Measurements from ENCODE around the gene DCAKD.
A peak's percentile ranks its signal among the peaks of the same experiment; 100 is the strongest.

DCAKD gene

DNA sequence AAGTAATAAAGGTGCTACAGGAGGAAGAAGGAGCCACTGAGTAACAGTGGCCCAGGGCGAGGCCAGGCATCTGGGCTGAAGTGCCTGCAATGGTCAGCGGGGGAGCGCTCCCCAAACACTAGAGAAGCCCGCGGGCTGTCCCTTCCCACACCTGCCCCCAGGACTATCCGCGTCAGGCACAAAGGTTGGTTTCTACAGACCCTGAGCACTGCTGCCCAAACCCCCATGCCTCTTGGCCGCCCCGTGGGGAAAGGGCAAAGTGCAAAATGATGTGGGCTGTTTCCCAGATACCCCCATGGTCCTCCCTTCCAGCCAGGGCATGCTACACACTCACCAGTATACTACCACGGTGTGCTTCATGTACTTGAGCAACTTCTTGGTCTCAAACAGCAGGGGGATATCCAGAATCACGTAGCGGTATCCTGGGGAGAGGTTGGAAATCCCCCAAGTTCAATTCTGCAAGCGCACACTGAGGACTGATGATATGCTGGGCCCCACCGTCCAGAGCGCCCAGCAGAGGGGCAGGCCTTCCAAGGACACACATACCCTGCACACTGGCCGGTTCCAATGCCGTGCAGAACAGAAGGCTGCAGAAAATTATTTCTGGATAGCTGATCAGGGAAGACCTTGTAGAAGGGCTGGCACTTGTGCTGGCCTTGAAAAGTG lies 21.5 kb downstream of the DCAKD start:
- no peak for DNase-seq

DNA sequence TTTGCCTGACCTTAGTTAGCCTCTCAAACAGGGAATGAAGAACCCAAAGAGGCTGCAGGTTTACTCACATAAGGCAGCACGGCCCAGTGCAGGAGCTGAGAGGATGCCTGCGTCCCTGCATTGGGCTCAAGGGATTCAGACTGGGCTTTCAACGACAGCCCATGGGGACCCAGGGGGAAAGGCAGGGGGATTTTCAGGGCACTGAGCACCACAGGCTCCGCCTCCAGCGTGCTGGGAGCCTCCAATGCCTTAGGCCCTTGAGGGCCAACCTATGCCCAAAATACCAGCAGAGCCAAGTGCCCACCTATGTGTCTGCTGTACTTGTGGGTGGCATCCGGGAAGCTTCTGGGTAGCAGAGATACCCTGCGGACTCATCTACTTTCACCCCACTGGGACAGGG lies 22.3 kb downstream of the DCAKD start:
- DNase-seq = no peak

DNA sequence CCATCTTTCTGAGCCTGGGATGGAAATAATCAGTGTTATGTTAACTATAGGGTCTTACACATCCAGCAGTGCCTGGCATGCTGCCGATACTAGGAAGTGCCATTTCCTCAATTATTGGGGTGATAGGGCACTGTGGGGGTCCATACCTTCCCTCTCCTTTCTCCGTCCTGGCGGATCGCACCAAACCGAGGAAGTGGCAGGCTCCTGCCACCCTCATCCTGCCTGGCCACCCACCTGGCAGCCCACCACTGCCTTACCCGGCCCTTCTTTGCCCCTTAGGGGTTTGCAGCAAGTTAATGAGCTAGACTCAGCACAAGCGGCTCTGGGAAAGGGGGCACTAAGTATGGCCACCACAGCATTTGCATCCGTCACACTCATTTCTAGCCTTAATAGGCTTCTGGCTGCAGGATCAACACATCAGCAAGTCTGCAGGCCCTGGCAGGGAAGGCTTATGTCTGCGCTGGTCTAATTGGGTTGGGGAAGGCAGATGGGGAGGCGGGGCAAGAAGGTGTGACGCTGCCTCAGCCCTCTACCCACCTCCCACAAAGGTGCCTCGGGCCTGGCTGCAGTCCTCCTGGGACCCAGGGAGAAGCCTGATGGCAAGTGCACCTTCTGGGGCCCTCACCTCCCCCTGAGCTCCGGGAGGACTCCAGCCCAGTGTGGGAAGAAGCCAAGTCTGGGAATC lies 28.6 kb downstream of the DCAKD start:
- DNase-seq = no peak

DNA sequence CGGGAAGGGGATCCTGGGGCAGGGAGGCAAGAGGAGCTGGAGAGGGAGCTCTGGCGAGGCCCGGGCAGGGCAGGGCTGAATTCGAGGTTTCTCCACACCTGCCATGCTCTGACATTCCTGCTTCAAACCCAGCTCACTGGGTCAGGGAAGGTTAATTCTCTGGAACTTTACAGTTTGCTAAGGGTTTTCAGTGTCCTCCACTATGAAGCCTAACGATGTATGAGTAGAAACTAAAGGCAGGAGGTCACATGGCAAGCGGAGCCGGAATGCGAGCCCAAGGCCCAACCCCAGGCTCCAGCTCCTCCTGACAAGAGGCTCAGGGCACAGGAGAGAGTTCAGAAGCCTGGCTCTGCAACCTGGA lies 29.2 kb downstream of the DCAKD start:
- no peak for DNase-seq

GRCh38 chr17:45021607-45022287 lies 29.7 kb downstream of the DCAKD start:
- DNase-seq = peak; percentile 42

DNA sequence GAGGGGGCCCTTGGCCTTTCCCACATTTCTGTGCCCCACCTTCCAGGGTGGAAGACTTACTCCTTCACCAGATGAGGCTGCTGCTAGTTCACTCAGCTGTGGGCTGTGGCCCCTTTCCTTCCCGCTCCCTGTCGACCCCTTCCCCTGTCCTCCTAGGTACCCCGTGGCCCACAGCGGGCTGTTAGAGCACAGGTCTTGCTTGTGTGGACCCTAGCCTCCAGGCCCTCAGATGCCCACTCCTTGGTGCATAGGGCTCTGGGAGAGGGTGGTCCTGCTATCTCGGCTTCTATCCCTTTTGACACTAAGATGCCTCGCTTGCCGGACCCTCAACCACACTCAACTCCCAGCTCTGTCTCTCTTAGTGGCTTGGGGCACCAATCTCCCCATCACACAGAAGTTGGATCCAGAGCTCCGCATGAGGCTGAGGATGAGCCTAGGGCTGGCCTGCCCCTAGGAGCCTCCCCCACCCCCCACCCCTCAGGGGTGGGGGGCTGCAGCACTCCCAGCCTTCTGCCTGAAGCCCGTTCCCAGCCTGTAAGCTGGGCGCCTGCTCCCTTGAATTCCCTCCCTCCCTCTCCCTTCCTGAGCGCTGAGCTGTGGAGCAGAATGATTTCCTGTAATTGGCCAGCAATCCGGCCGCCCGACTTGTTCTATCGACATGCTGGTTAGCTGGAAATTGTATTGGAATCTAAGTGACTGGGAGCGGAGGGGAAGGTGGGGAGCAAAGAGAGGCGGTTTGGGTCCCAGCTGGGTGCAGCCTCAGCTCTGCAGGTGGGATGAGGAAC lies 30.9 kb downstream of the DCAKD start:
- DNase-seq = no peak

- peak; percentile 44 for DNase-seq
Observed at GRCh38 chr17:45018848-45019711, 32.4 kb downstream of the DCAKD start.

DNA sequence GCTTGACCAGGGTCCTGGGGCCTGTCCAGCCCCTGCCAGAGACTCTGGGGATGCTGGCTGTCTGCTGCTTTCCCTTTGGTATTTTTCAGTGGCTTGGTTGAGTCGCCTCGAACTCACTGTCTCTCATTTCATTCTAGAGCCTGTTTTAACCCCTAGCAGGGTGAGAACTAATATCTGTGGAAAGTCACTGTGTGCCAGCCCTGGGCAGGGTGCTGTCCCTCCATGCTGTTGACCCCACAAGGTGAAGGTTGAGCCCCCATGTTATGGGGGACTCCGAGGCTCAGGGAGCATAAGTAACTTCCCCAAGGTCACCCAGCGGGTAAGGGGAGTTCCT lies 33.0 kb downstream of the DCAKD start:
- DNase-seq = no peak

DNA sequence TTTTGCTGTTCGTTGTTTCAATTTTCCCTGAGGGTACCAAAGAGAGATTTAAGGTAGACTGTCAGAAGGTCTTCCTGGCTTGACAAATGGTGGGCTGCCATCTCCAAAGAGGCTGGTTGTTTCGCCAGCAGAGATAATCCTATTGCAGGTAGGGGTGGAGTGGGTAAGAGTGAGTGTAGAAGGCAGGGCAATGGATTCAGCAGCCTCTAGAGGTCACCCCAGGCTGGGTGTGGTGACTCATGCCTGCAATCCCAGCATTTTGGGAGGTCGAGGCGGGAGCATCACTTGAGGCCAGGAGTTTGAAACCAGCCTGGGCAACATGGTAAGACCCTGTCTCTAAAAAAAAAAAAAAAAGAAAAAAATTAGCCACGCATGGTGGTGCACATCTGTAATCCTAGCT lies 34.6 kb downstream of the DCAKD start:
- DNase-seq = no peak

- DNase-seq = no peak
Observed at GRCh38 chr17:45016237-45016636, 35.2 kb downstream of the DCAKD start.

DNA sequence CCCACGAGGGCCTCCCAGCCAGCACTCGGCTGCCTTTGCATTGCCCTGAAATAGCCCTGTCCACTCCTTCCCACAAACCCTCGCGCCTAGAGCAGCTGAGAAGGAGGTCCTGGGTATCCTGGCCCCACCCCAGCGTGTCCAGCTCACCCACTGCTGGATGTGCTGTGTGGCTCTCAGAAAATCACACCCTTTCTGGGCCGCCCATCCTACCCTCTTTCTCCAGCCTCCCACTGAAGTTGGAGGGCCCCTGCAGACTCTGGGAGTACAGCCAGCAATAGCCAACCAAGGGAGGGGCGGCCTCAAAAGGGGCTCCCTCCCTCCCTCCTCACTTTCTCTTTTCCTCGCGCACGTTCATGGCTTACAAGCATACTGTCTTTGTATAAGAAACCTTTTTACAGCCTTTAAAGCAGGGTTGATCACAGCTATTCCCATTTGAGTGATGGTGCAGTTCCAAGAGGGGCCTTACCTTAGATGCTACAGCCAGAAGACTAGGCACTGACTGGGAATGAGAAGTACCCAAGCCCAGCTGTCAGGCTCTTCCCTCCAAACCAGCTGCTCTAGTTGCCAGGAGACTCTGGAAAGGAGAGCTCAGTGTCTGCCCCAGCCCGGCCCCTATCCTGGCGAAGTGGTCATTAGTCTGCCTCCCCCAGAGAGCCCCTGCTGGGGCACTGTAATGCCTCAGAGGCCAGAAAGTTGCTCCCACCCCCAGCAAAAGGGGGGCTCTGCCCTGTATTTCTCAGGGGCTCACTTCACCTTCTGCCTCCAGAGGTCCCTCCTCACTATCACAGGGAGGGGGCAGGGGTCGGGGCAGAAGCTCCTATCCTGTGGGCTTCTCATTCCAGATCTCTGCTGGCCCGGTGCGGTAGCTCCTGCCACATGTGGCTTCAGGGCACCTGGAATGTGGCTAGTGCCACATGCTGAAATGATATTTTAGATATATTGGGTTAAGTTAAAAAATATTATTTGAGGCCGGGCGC lies 38.1 kb downstream of the DCAKD start:
- DNase-seq = no peak

DNA sequence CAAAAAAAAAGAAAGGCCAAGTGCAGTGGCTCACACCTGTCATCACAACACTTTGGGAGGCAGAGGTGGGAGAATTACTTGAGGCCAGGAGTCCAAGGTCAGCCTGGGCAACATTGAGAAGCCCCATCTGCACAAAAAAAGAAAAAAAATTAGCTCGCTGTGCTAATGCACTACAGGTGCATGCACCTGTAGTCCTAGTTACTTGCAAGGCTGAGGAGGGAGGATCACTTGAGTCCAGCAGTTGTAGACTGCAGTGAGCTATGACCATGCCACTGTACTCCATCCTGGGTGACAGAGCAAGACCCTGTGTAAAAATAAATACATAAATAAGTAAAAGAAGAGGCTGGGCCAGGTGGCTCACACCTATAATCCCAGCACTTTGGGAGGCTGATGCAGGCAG lies 39.7 kb downstream of the DCAKD start:
- DNase-seq = no peak

DNA sequence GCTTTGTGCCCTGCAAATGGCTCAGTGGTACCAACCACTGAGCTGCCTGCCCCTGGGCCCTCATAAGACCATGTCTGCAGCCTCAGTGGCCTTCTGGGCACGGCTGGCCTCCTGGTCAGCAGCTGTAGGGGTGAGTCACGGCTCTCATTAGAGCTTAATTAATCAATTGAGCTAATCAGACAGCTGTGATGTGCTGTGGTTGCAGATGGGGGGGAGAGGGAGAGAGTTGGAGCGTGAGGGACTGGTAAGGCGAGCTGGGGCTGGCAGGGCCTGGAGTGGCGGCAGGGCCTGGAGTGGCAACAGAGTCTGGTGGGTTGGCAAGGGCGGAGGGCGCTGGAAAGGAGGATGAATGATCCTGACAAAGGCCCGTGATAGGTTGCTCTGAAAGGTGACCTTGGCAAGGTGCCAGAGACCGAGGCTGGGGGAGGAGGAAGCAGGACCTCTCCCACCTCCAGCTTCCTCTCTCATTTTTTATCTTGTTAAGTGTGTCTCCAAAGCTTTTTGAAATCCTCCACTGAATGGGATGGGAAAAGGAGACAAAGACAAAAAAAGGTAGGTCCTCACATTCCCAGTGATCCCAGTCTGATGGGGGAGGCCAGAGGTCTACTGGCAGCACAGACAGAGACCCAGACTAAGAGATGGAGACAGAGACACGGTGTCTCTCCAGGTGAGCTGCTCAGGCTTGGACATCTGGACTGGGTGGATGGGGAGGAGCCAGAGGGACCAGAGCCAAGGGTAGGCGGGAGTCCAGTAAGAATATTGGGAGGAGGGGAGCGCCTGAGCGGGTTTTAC lies 41.6 kb downstream of the DCAKD start:
- DNase-seq = peak; percentile 25

DNA sequence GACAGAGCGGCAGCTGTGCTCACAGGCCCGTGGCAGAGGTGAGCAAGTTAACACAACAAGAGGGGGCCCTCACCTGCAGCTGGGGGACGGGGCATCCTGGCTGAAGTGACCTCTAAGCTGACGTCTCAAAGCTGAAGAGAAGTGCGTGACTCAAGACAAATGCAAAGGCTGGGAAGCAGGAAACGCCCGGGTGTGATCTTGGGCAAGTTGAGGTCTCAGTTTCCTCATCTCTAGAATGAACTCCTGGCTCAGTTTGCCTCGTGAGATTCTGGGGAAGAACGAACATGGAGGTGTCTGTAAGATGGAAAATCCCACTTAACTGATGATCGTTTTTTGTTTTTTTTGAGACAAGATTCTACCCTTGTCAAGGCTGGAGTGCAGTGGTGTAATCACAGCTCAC lies 43.2 kb downstream of the DCAKD start:
- no peak for DNase-seq

- no peak for DNase-seq
Observed at GRCh38 chr17:45006927-45007461, 44.4 kb downstream of the DCAKD start.

DNA sequence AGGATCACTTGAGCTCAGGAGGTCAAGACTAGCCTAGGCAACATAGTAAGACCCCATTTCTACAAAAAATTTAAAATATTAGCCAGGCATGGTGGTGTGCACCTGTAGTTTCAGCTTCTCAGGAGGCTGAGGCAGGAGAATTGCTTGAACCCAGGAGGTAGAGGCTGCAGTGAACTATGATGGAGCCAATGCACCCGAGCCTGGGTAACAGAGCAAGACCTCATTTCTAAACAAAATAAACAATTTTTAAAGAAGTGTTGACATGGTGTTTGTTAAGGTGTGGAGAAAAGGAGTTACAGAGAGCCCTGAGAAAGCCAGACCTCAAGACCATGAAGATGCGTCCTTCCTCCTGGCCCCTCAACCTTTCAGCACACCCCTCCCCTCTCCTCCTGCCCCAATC lies 45.7 kb downstream of the DCAKD start:
- DNase-seq = no peak

- no peak for DNase-seq
Observed at GRCh38 chr17:45004388-45004787, 47.0 kb downstream of the DCAKD start.

DNA sequence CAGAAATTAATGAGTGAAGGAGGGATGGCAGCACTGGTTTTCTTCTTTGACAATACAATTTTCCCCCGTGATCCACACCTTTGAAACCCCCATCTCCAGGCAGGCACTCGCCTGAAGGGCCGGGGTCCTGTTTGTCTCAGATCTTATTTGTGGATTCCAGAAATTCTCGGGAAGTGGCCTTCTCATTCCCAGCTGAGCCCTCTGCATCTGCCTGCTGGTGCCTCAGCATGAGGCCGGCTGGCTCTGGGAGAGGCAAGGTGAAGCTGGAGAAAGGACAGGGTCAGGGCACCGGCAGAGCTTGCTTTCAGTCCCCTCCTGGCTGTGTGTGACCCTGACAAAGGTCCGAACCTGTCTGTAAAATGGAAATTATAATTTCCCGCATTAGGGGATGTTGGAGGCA lies 47.6 kb downstream of the DCAKD start:
- DNase-seq = no peak

GRCh38 chr17:45001310-45001709 lies 50.1 kb downstream of the DCAKD start:
- DNase-seq = no peak

DNA sequence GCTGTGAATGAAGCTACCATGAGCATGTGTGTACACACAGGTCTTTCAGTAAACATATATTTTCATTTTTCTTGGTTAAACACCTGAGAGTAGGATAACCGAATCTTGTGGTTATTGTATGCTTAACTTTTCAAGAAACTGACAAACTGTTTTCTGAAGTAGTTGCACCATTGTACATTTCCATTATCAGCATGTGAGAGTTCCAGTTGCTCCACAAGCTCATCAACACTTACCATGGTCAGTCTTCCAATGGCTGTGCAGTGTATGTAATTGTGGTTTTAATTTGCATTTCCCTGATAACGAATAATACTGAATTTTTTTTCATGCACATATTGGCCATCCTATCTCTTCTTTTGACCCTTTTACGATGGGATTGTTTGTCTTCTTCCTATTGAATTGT lies 52.0 kb downstream of the DCAKD start:
- no peak for DNase-seq

Data from NCI-H1105 (cell line).